Measurements from ENCODE around the gene SERPINI2. TPM values are rescaled to one million over a fixed set of nuclear protein-coding genes. Genes with fewer than 3 reads are reported as not detected.

SERPINI2 gene
- total RNA-seq, 4 donors from 2014 or later: not detected

DNA sequence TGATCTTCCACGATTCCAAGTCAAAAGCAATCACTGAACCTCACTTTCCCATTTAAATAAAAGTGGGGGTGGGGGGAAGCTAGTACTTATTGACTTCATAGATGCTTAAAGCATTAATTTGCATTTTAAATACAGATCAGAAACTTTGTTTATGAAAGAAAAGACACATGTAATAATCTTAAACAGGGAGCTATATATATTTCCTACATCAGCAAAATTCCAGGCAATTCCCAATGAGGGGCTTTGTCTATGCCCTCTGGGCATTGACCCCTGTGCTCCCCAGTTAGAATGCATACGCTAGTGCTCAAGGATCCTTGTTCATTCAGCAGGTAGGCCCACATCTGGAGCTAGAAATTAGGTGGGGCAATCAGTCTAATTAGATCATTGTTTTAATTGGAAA lies 20.0 kb downstream of the SERPINI2 start:
- no peak for TF ChIP-seq POLR2A (IDR thresholded peaks at IDR 0.05)
- TF ChIP-seq, protein P1, sequence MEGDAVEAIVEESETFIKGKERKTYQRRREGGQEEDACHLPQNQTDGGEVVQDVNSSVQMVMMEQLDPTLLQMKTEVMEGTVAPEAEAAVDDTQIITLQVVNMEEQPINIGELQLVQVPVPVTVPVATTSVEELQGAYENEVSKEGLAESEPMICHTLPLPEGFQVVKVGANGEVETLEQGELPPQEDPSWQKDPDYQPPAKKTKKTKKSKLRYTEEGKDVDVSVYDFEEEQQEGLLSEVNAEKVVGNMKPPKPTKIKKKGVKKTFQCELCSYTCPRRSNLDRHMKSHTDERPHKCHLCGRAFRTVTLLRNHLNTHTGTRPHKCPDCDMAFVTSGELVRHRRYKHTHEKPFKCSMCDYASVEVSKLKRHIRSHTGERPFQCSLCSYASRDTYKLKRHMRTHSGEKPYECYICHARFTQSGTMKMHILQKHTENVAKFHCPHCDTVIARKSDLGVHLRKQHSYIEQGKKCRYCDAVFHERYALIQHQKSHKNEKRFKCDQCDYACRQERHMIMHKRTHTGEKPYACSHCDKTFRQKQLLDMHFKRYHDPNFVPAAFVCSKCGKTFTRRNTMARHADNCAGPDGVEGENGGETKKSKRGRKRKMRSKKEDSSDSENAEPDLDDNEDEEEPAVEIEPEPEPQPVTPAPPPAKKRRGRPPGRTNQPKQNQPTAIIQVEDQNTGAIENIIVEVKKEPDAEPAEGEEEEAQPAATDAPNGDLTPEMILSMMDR (IDR thresholded peaks at IDR 0.05 in 4 of 5, conservative IDR thresholded peaks at IDR 0.05 in 1 of 5): no peak
- Histone ChIP-seq H3K9me3 (no peaks in the 10 kb centered on the region), H3K4me1 (no peaks in the 10 kb centered on the region), H3K27ac (no peak overlapping the region), H3K36me3 (no peaks in the 10 kb centered on the region), H3K4me3 (no peak overlapping the region), H3K27me3 (no peaks in the 10 kb centered on the region)
- ATAC-seq: no peak
- no peak for DNase-seq
- intact Hi-C loops (cut with DNase I; ENCODE audit: low total_unique reads) (no loop called here), in situ Hi-C loops (cut with MboI; ENCODE audit: low sequenced_read_pairs in 4 of 4) (no loop called here)

DNA sequence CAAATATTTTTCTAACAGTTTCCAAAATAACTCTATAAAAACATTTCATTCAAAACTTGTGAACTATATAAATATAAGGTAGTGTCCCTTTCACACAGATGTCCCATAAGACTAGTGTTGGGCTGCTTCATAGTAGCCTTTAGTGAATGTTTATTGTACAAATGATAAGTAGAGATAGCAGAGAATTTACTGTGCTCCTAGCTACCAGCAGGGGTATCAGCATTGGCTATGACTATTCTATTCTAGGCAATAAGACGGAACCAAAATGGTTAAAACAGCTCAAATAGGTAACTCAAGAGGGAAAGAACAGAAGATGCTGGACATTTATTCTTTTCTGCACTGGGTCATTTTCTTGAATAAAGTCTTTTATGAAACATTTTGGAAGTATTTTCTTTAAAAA lies 22.6 kb downstream of the SERPINI2 start:
- no peak overlapping the region for H3K27ac ChIP-seq
- no peaks in the 10 kb centered on the region for H3K36me3 ChIP-seq
- TF ChIP-seq POLR2A (IDR thresholded peaks at IDR 0.05): no peak
- TF ChIP-seq, protein P1 (IDR thresholded peaks at IDR 0.05 in 4 of 5, conservative IDR thresholded peaks at IDR 0.05 in 1 of 5): no peak
- ATAC-seq: no peak
- H3K4me3 ChIP-seq: no peak overlapping the region
- intact Hi-C loops (cut with DNase I; ENCODE audit: low total_unique reads) (no loop called here), in situ Hi-C loops (cut with MboI; ENCODE audit: low sequenced_read_pairs in 4 of 4) (no loop called here)
- H3K9me3 ChIP-seq: no peaks in the 10 kb centered on the region
- H3K27me3 ChIP-seq: no peaks in the 10 kb centered on the region
- DNase-seq: no peak
- no peaks in the 10 kb centered on the region for H3K4me1 ChIP-seq

DNA sequence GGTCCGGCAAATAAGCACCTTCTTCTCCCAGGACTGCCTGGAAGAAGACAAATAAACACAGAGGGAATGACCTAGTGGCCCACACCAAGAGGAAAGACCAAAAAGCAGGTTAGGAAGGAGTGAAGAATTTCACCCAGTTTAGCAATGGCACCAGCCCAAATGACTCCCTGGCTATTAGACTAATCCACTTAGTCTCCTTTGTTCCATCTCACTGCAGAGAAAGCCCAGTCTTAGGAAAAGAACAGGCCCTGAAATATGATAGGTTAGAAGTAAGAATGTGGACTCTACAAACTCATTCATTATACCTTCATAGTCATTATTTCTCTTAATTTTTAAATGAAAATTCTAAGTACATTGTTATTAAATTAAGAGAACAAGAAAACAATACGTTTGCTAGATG lies 23.2 kb downstream of the SERPINI2 start:
- in situ Hi-C loops (cut with MboI; ENCODE audit: low sequenced_read_pairs in 4 of 4): no loop called here
- Histone ChIP-seq H3K4me3 (no peak overlapping the region), H3K27ac (no peak overlapping the region), H3K27me3 (no peaks in the 10 kb centered on the region), H3K36me3 (no peaks in the 10 kb centered on the region), H3K9me3 (no peaks in the 10 kb centered on the region), H3K4me1 (no peaks in the 10 kb centered on the region)
- no peak for TF ChIP-seq POLR2A (IDR thresholded peaks at IDR 0.05)
- TF ChIP-seq, protein P1 (IDR thresholded peaks at IDR 0.05 in 4 of 5, conservative IDR thresholded peaks at IDR 0.05 in 1 of 5): no peak
- intact Hi-C loops (cut with DNase I; ENCODE audit: low total_unique reads): no loop called here
- ATAC-seq (no peak), DNase-seq (no peak)

DNA sequence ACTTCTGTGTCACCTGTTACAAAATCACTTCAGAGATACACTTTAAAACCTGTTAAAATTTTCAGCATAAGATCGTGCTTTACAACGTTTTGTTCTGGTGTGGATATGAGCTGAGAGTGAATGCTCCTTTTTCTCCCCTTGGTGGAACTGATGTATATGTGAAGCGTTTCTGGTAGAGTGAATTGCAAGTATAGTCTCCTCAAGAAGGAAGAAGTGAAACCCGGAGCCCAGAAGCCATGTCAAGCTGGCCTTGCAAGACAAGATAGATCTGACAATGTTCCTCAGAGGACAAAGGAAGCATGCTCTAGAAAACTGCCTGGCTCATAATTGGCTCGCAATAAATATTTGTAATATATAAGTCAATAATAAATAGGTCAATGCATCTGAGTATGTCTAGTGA lies 23.6 kb downstream of the SERPINI2 start:
- H3K4me1 ChIP-seq: no peaks in the 10 kb centered on the region
- DNase-seq (no peak), ATAC-seq (no peak)
- H3K4me3 ChIP-seq: no peak overlapping the region
- H3K27me3 ChIP-seq: no peaks in the 10 kb centered on the region
- H3K9me3 ChIP-seq: no peaks in the 10 kb centered on the region
- no peaks in the 10 kb centered on the region for H3K36me3 ChIP-seq
- TF ChIP-seq, protein P1 (IDR thresholded peaks at IDR 0.05 in 4 of 5, conservative IDR thresholded peaks at IDR 0.05 in 1 of 5): no peak
- TF ChIP-seq POLR2A (IDR thresholded peaks at IDR 0.05): no peak
- in situ Hi-C loops (cut with MboI; ENCODE audit: low sequenced_read_pairs in 4 of 4): no loop called here
- H3K27ac ChIP-seq: no peak overlapping the region
- intact Hi-C loops (cut with DNase I; ENCODE audit: low total_unique reads): no loop called here

DNA sequence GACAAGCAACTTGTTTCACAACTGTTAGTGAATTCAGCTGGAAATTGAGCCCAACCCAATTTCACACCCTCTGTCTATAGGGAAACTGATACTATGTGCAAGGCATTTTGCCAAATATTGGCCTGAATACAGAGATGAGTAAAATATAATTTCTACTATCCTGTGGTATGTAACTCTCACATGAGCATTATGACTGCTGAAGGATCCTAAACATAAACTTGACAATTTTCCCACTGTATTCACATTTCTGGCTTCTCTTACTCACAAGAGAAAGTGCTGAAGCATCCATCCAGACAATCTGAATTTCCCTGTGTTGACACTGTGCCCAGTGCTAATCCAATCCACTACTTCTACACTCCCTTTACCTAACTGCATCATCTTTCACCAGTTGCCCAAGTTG lies 28.4 kb downstream of the SERPINI2 start:
- Histone ChIP-seq H3K9me3 (no peaks in the 10 kb centered on the region), H3K27me3 (no peaks in the 10 kb centered on the region), H3K4me3 (no peak overlapping the region), H3K27ac (no peak overlapping the region), H3K4me1 (no peaks in the 10 kb centered on the region), H3K36me3 (no peaks in the 10 kb centered on the region)
- in situ Hi-C loops (cut with MboI; ENCODE audit: low sequenced_read_pairs in 4 of 4): no loop called here
- TF ChIP-seq POLR2A (IDR thresholded peaks at IDR 0.05): no peak
- intact Hi-C loops (cut with DNase I; ENCODE audit: low total_unique reads): no loop called here
- no peak for DNase-seq
- ATAC-seq: no peak
